Chondrocyte (in vitro differentiated cells): Measurements from ENCODE around the gene LCN12. TPM values are rescaled to one million over a fixed set of nuclear protein-coding genes. Genes with fewer than 3 reads are reported as not detected.

Experiments used
- DNase-seq: peaks from one replicate; pipeline ENCODE4 v3.0.0; 2021; ENCODE audit warnings: mixed read lengths, low spot score
- H3K27ac Mint-ChIP-seq: one replicate; pipeline ENCODE4 v1.8.0; 2021; ENCODE audit warnings: mild to moderate bottlenecking, moderate library complexity, mixed read lengths; ENCODE audit not compliant: unreplicated experiment
- H3K27me3 Mint-ChIP-seq: 2 replicates; pipeline ENCODE4 v1.8.0; 2021; ENCODE audit warnings: low read depth, mixed read lengths
- H3K36me3 Mint-ChIP-seq: 2 replicates; pipeline ENCODE4 v1.8.0; 2021; ENCODE audit warnings: low read depth, mixed read lengths
- H3K4me1 Mint-ChIP-seq: 2 replicates; pipeline ENCODE4 v1.8.0; 2021; ENCODE audit warnings: low read depth, mild to moderate bottlenecking, mixed read lengths
- H3K4me3 Mint-ChIP-seq: one replicate; pipeline ENCODE4 v1.8.0; 2021; ENCODE audit warnings: mild to moderate bottlenecking, moderate library complexity, mixed read lengths; ENCODE audit not compliant: unreplicated experiment
- H3K9me3 Mint-ChIP-seq: 2 replicates; pipeline ENCODE4 v1.8.0; 2021; ENCODE audit warnings: low read depth, mixed read lengths
- CTCF ChIP-seq: fragments of 200-600 bp; sonication (generic); IDR thresholded peaks from 2 replicates; pipeline ENCODE4 v1.5.0; 2021; ENCODE audit warnings: antibody characterized with exemption, mild to moderate bottlenecking, moderate library complexity
- total RNA-seq: library from RNA; stranded (reverse); gene quantifications from 3 replicates; pipeline ENCODE4 v1.2.1, GENCODE V29; 2021

Gene LCN12
- total RNA-seq, 1 donor from 2014 or later: 0.60 TPM

GRCh38 chr9:136939431-136939995 lies 12.6 kb upstream of the LCN12 start:
- TF ChIP-seq CTCF: no peak
- H3K27ac Mint-ChIP-seq: no peak overlapping the region
- no peaks in the 10 kb centered on the region for H3K27me3 Mint-ChIP-seq

GRCh38 chr9:136939996-136940525 lies 12.0 kb upstream of the LCN12 start:
- peaks cover 12% of the 10 kb centered on the region for H3K36me3 Mint-ChIP-seq
- peak; percentile 82 for DNase-seq
- no peak for TF ChIP-seq CTCF
- no peak overlapping the region for H3K4me3 Mint-ChIP-seq
- peaks cover 2% of the 10 kb centered on the region for H3K9me3 Mint-ChIP-seq
- H3K27ac Mint-ChIP-seq: no peak overlapping the region
- no peaks in the 10 kb centered on the region for H3K27me3 Mint-ChIP-seq
- H3K4me1 Mint-ChIP-seq: peaks cover 6% of the 10 kb centered on the region

More at GRCh38 chr9:136939431-136939995, 12.6 kb upstream of the LCN12 start:
- Mint-ChIP-seq H3K9me3 (peaks cover 2% of the 10 kb centered on the region), H3K4me3 (no peak overlapping the region), H3K36me3 (peaks cover 12% of the 10 kb centered on the region), H3K4me1 (peaks cover 3% of the 10 kb centered on the region)
- DNase-seq: peak; percentile 81

GRCh38 chr9:136940526-136941230 lies 11.4 kb upstream of the LCN12 start:
- no peak overlapping the region for H3K4me3 Mint-ChIP-seq
- peaks cover 2% of the 10 kb centered on the region for H3K9me3 Mint-ChIP-seq
- peaks cover 6% of the 10 kb centered on the region for H3K4me1 Mint-ChIP-seq
- H3K36me3 Mint-ChIP-seq: peaks cover 12% of the 10 kb centered on the region
- TF ChIP-seq CTCF: no peak
- H3K27me3 Mint-ChIP-seq: no peaks in the 10 kb centered on the region
- DNase-seq: peak; percentile 90
- H3K27ac Mint-ChIP-seq: no peak overlapping the region

GRCh38 chr9:136941231-136942111 lies 10.6 kb upstream of the LCN12 start:
- peak; percentile 91 for DNase-seq
- H3K36me3 Mint-ChIP-seq: peaks cover 12% of the 10 kb centered on the region
- H3K4me3 Mint-ChIP-seq: no peak overlapping the region
- no peak for TF ChIP-seq CTCF
- H3K9me3 Mint-ChIP-seq: peaks cover 2% of the 10 kb centered on the region
- peaks cover 6% of the 10 kb centered on the region for H3K4me1 Mint-ChIP-seq
- no peak overlapping the region for H3K27ac Mint-ChIP-seq
- no peaks in the 10 kb centered on the region for H3K27me3 Mint-ChIP-seq
